IMR-90 (cell line): ENCODE measurements around the gene ZBTB32. TPM values are rescaled to one million over a fixed set of nuclear protein-coding genes. Genes with fewer than 3 reads are reported as not detected.

Source experiments
- ATAC-seq: fragments of 200-7000 bp; cut with Tn5 transposase; 2 replicates; pipeline ENCODE4 v1.9.1; 2020; ENCODE audit warnings: low read depth, mild to moderate bottlenecking, moderate library complexity
- BruUV-seq: library from RNA; stranded (reverse); fragments of 400-500 nt; replicated peaks from 2 replicates; lab custom pipeline; 2021; lab: Mats Ljungman, UMichigan
- CTCF ChIA-PET: fragments of 300-600 bp; formaldehyde crosslinking; extraction: SDS; loops from one replicate; lab custom pipeline; 2021; ENCODE audit warnings: antibody characterized with exemption; lab: Yijun Ruan, JAX
- POLR2A ChIA-PET: fragments of 300-600 bp; sonication (Branson Sonifier 250); formaldehyde crosslinking; loops from one replicate; lab custom pipeline; 2022; ENCODE audit warnings: antibody characterized with exemption; ENCODE audit not compliant: unreplicated experiment; lab: Charles Lee
- DNase-seq: peaks from one replicate; pipeline ENCODE4 v3.0.0; 2013
- H2AFZ ChIP-seq: replicated peaks from 2 replicates; pipeline ENCODE3; 2013; ENCODE audit warnings: low read length, mild to moderate bottlenecking; ENCODE audit not compliant: poor library complexity
- H2AK5ac ChIP-seq: 2 replicates; pipeline ENCODE4 v1.6.1; 2013; ENCODE audit warnings: low read depth, low read length, inconsistent platforms
- H2AK9ac ChIP-seq: replicated peaks from 2 replicates; pipeline ENCODE3; 2013; ENCODE audit warnings: mild to moderate bottlenecking, low read depth, low read length, moderate library complexity; ENCODE audit not compliant: poor library complexity
- H2BK120ac ChIP-seq: 2 replicates; pipeline ENCODE4 v1.6.1; 2013; ENCODE audit warnings: low read depth, low read length, inconsistent platforms
- H2BK15ac ChIP-seq: 3 replicates; pipeline ENCODE4 v1.6.1; 2013; ENCODE audit warnings: low read depth, low read length, inconsistent platforms
- H2BK20ac ChIP-seq: 2 replicates; pipeline ENCODE4 v1.6.1; 2013; ENCODE audit warnings: low read depth, mild to moderate bottlenecking, inconsistent platforms, low read length, moderate library complexity
- H2BK5ac ChIP-seq: 2 replicates; pipeline ENCODE4 v1.6.1; 2013; ENCODE audit warnings: mild to moderate bottlenecking, low read depth, low read length, inconsistent platforms; ENCODE audit not compliant: poor library complexity, severe bottlenecking
- H3K14ac ChIP-seq: replicated peaks from 2 replicates; pipeline ENCODE4 v1.6.1; 2013; ENCODE audit warnings: low read depth, low read length, inconsistent platforms
- H3K18ac ChIP-seq: 2 replicates; pipeline ENCODE4 v1.6.1; 2013; ENCODE audit warnings: low read depth, low read length, control low read depth
- H3K23ac ChIP-seq: 2 replicates; pipeline ENCODE4 v1.6.1; 2013; ENCODE audit warnings: low read depth, low read length, inconsistent platforms
- H3K27ac ChIP-seq: 2 replicates; pipeline ENCODE4 v1.5.1; 2013; ENCODE audit warnings: mild to moderate bottlenecking, control low read depth, low read length; ENCODE audit not compliant: insufficient read depth
- H3K27me3 ChIP-seq: 2 replicates; pipeline ENCODE4 v1.6.1; 2013; ENCODE audit warnings: low read length; ENCODE audit not compliant: control insufficient read depth, insufficient read depth
- H3K36me3 ChIP-seq: 2 replicates; pipeline ENCODE4 v1.6.1; 2013; ENCODE audit warnings: low read length, mixed read lengths; ENCODE audit not compliant: control insufficient read depth, insufficient read depth
- H3K4ac ChIP-seq: 2 replicates; pipeline ENCODE4 v1.6.1; 2013; ENCODE audit warnings: low read depth, low read length, inconsistent platforms
- H3K4me1 ChIP-seq: 2 replicates; pipeline ENCODE4 v1.6.1; 2013; ENCODE audit warnings: low read length, mixed read lengths; ENCODE audit not compliant: control insufficient read depth, insufficient read depth
- H3K4me2 ChIP-seq: 2 replicates; pipeline ENCODE4 v1.6.1; 2013; ENCODE audit warnings: low read depth, mild to moderate bottlenecking, control low read depth, low read length, moderate library complexity
- H3K4me3 ChIP-seq: 2 replicates; pipeline ENCODE4 v1.5.1; 2013; ENCODE audit warnings: low read depth, mild to moderate bottlenecking, control low read depth, low read length, moderate library complexity; ENCODE audit not compliant: insufficient read depth
- H3K56ac ChIP-seq: 2 replicates; pipeline ENCODE4 v1.6.1; 2013; ENCODE audit warnings: low read length, inconsistent platforms; ENCODE audit not compliant: insufficient read depth; ENCODE audit errors: extremely low read depth
- H3K79me1 ChIP-seq, 2 experiments: 2 replicates each; pipeline ENCODE4 v1.6.1; 2013; ENCODE audit warnings: low read length in 2 of 2, inconsistent platforms in 1 of 2, low read depth in 1 of 2
- H3K9ac ChIP-seq: 2 replicates; pipeline ENCODE4 v1.6.1; 2013; ENCODE audit warnings: low read depth, low read length, control low read depth
- H3K9me1 ChIP-seq: 2 replicates; pipeline ENCODE4 v1.6.1; 2013; ENCODE audit warnings: low read length, inconsistent platforms; ENCODE audit not compliant: insufficient read depth
- H3K9me3 ChIP-seq: 2 replicates; pipeline ENCODE4 v1.6.1; 2013; ENCODE audit warnings: low read length; ENCODE audit not compliant: control insufficient read depth, insufficient read depth
- H4K20me1 ChIP-seq: 2 replicates; pipeline ENCODE4 v1.6.1; 2013; ENCODE audit warnings: low read length, inconsistent platforms; ENCODE audit not compliant: insufficient read depth
- H4K5ac ChIP-seq: 2 replicates; pipeline ENCODE4 v1.6.1; 2013; ENCODE audit warnings: mild to moderate bottlenecking, low read depth, low read length, control low read depth
- H4K8ac ChIP-seq, 2 experiments: 2 replicates each; pipeline ENCODE4 v1.6.1; 2013; ENCODE audit warnings: low read depth in 2 of 2, low read length in 2 of 2, control low read depth in 1 of 2, inconsistent platforms in 1 of 2
- H4K91ac ChIP-seq: 2 replicates; pipeline ENCODE4 v1.6.1; 2013; ENCODE audit warnings: low read depth, low read length, inconsistent platforms; ENCODE audit not compliant: insufficient read depth
- CEBPB ChIP-seq: IDR thresholded peaks from 2 replicates; pipeline ENCODE4 v1.6.1; 2012; ENCODE audit warnings: low read depth, low read length, improper control_type of control experiment
- CHD1 ChIP-seq: IDR thresholded peaks from 2 replicates; pipeline ENCODE4 v1.6.1; 2012; ENCODE audit warnings: low read depth, low read length, improper control_type of control experiment
- ELK1 ChIP-seq: fragments of 150-350 bp; IDR thresholded peaks from 2 replicates; pipeline ENCODE4 v1.6.1; 2016; ENCODE audit warnings: low read depth, mild to moderate bottlenecking, low read length, moderate library complexity, borderline replicate concordance
- MAZ ChIP-seq: IDR thresholded peaks from 2 replicates; pipeline ENCODE4 v1.6.1; 2012; ENCODE audit warnings: low read depth, mild to moderate bottlenecking, low read length, improper control_type of control experiment, moderate library complexity, borderline replicate concordance
- NFE2L2 ChIP-seq: fragments of 150-350 bp; IDR thresholded peaks from 2 replicates; pipeline ENCODE4 v1.6.1; 2016; ENCODE audit warnings: low read depth, mild to moderate bottlenecking, low read length
- RAD21 ChIP-seq: IDR thresholded peaks from 2 replicates; pipeline ENCODE4 v1.6.1; 2012; ENCODE audit warnings: low read length, improper control_type of control experiment
- WGBS, 2 experiments: methylation state at CpG; one replicate each; pipeline versions ENCODE4 v1.1.5 to v1.1.7; 2013; ENCODE audit warnings: missing lambda C conversion rate in 2 of 2; ENCODE audit not compliant: insufficient read length in 1 of 2; ENCODE audit errors: extremely low coverage in 2 of 2; 5-methylcytosine and 5-hydroxymethylcytosine counted together
- dilution Hi-C: fragments of 300-500 bp; cut with HindIII; formaldehyde crosslinking; loops from one replicate; pipeline ENCODE4 v1.14.3; 2018; ENCODE audit warnings: low sequenced_read_pairs; ENCODE audit not compliant: unreplicated experiment
- in situ Hi-C: fragments of 300-500 bp; cut with MboI; formaldehyde crosslinking; loops from 3 replicates; pipeline ENCODE4 v1.14.3; 2019; ENCODE audit warnings: low sequenced_read_pairs, inconsistent platforms, mixed read lengths
- intact Hi-C: fragments of 100-400 bp; cut with micrococcal nuclease; formaldehyde crosslinking; loops from 2 replicates; pipeline ENCODE4 v1.10.0; 2022
- polyA plus RNA-seq, 3 experiments: library from polyadenylated mRNA; depleted of rRNA; stranded (reverse); fragments of >200 nt; gene quantifications; 2 replicates each; pipeline ENCODE4 v1.2.3, GENCODE V29; 2012; ENCODE audit warnings: low replicate concordance in 1 of 3
- total RNA-seq: library from RNA; depleted of rRNA; stranded (reverse); fragments of >200 nt; gene quantifications from 2 replicates; pipeline ENCODE4 v1.2.3, GENCODE V29; 2012
- TF ChIP-seq, protein P1 (sequence below): fragments of 150-350 bp; IDR thresholded peaks from 2 replicates; pipeline ENCODE4 v1.6.1; 2017; ENCODE audit warnings: mild to moderate bottlenecking, antibody characterized with exemption, low read length, low read depth

The ZBTB32 gene
- total and polyA plus RNA-seq, 2 of the 4 experiments (the other 2 are of a cell fraction): not detected

- TF ChIP-seq CHD1 (no peak), CEBPB (no peak), MAZ (no peak)
Measured at GRCh38 chr19:35713506-35713850, 9.1 kb downstream of the ZBTB32 start (continued).

DNA sequence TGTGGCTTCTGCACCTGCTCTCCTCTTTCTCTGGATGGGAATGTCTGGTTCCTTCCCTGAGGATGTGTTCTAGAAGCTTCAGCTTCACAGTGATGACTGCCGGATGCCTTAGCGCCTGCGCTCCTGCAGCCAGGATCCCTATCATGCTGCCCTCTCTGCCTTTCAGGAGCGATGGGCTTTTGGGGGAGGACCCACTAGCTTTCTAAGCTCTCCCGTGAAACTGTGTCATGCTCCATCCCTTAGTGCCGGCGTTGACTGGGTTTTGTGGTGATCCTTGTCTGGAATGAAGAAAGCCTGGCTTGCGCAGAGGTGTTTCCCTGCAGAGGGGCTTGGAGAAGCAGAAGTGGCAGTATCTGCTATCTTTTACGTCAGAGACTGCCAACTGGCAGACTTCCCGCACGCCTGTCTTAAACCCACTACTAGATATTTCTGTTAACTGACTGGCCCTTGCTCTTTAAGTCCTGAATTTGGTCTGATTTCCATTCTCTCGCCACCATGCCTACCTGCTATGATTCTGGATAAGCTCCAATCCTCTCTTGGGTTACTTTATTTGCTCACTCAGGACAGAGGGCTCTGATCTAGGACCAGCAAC, 9.6 kb downstream of the ZBTB32 start:
- Histone ChIP-seq H4K8ac (no peak overlapping the region), H2BK20ac (no peak overlapping the region), H3K27me3 (no peaks in the 10 kb centered on the region), H4K91ac (no peak overlapping the region), H3K4ac (no peak overlapping the region), H2BK15ac (no peak overlapping the region), H3K27ac (no peak overlapping the region), H3K4me3 (no peak overlapping the region), H3K79me1 (peaks cover under 1 to 18% of the 10 kb centered on the region in 2 experiments; a peak in 2 of 4 replicates), H2AFZ (no peak overlapping the region), H3K56ac (no peak overlapping the region), H2AK9ac (no peak overlapping the region), H3K14ac (no peak overlapping the region), H3K23ac (no peak overlapping the region), H3K9me3 (no peaks in the 10 kb centered on the region), H2BK120ac (no peak overlapping the region), H3K9me1 (no peaks in the 10 kb centered on the region; the same call in 1 of the 2 replicates), H4K20me1 (peaks cover 7% of the 10 kb centered on the region), H4K5ac (no peak overlapping the region), H3K4me2 (no peak overlapping the region), H2BK5ac (no peak overlapping the region), H3K36me3 (no peaks in the 10 kb centered on the region), H3K9ac (no peak overlapping the region), H3K4me1 (peaks cover 9% of the 10 kb centered on the region), H2AK5ac (no peak overlapping the region), H3K18ac (no peak overlapping the region)
- in situ Hi-C loops: no loop called here
- DNase-seq (no peak), ATAC-seq (no peak)
- intact Hi-C loops: no loop called here
- 60% methylated on average over 3 of the region's 12 CpGs; no CpG with 5 or more reads in 1 of the 2 experiments for WGBS, 2 experiments
- TF ChIP-seq NFE2L2 (no peak), ELK1 (no peak), RAD21 (no peak)
- TF ChIP-seq, protein P1, sequence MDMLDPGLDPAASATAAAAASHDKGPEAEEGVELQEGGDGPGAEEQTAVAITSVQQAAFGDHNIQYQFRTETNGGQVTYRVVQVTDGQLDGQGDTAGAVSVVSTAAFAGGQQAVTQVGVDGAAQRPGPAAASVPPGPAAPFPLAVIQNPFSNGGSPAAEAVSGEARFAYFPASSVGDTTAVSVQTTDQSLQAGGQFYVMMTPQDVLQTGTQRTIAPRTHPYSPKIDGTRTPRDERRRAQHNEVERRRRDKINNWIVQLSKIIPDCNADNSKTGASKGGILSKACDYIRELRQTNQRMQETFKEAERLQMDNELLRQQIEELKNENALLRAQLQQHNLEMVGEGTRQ: no peak
- CTCF ChIA-PET: no interaction called here
- POLR2A ChIA-PET: no interaction called here
- dilution Hi-C loops: no loop called here
- BruUV-seq: no TSS peak
